Measurements from ENCODE around the gene OR7D4.

OR7D4 gene

GRCh38 chr19:9161427-9161826, 58.0 kb downstream of the OR7D4 start:
- no peak for DNase-seq (ENCODE audit: low read depth)
- in situ Hi-C loops (cut with HindIII; ENCODE audit: low sequenced_read_pairs): no loop called here
- no peak for TF ChIP-seq CTCF (IDR thresholded peaks at IDR 0.05; ENCODE audit: low read depth, low read length, missing control alignments)
- H3K4me3 ChIP-seq (ENCODE audit: low read depth, low read length): no peak overlapping the region

All from astrocyte of the cerebellum (primary cell).